ENCODE data around the gene GOLIM4.
A peak's percentile ranks its signal among the peaks of the same experiment; 100 is the strongest.
"Not testable (repeated sequence)": the region's sequence is repeated elsewhere in the genome, so short reads cannot be mapped to it uniquely, and the experiment has no call there.

GOLIM4 gene

DNA sequence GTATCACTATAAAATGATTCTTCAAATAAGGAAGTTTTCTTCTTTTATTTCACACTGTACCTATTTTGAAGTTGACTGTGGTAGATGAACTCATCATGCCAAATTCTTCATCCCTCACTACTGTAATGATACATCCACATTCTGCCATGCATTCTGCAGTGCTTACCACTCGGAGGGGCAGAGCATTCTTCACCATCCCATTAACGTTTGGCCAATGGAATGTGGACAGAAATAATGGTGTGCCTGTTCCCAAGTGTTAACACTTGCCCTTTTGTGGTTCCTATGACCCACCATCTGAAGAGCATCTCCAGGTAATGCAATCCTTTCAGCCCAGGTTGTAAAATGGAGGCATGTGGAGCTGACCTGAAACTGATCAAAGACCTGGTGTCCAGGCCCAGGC, 18.6 kb downstream of the GOLIM4 start:
- DNase-seq (ENCODE audit: low read depth): peak; percentile 62

- DNase-seq (ENCODE audit: low read depth): peak; percentile 35
These were observed 21.7 kb downstream of the GOLIM4 start for GRCh38 chr3:168073842-168074605.

GRCh38 chr3:168072323-168072650, 23.4 kb downstream of the GOLIM4 start:
- DNase-seq (ENCODE audit: low read depth): peak; percentile 62

GRCh38 chr3:168071591-168072322, 24.0 kb downstream of the GOLIM4 start:
- peak; percentile 95 for DNase-seq (ENCODE audit: low read depth)

- DNase-seq (ENCODE audit: low read depth): peak; percentile 26
These were observed 24.8 kb downstream of the GOLIM4 start for GRCh38 chr3:168070919-168071318.

GRCh38 chr3:168068346-168068745, 27.4 kb downstream of the GOLIM4 start:
- no peak for DNase-seq (ENCODE audit: low read depth)

DNA sequence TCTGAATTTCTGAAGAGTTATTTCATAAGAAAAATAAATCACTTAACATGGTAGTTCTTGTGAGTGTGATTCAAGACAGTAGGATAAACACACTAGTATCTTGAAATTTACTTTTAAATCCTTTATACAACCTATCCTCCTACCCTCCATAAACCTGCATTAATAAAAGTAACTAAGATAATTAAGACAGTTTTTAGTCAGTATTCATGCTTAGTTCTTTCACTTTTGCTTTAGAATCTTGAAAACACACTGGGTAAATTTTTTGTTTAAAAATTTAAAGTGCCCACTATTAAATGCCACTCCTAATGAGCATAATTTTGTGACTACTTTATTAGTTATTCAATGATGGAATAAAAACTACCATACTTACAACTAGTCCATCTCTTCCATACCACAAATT, 28.8 kb downstream of the GOLIM4 start:
- DNase-seq (ENCODE audit: low read depth): no peak

- DNase-seq (ENCODE audit: low read depth): no peak
These were observed 30.2 kb downstream of the GOLIM4 start for GRCh38 chr3:168065569-168065968.

DNA sequence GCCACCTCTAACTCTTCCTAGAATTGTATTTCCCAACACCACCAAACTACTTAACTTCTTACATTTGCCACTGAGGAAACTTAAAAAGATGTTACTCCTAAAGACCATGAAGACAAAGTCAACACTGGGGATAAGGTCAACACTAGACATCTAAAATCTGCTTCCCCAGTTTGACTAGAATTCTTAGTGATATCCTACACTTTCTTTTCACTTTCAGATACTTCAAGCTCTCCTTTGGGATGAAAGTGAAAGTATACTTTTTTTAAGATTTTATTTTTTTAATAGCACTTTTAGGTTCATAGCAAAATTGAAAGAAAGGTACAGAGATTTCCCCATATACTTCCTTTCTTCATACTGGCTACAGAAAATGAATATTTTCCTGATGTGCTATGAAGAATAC, 32.6 kb downstream of the GOLIM4 start:
- DNase-seq (ENCODE audit: low read depth): no peak

DNA sequence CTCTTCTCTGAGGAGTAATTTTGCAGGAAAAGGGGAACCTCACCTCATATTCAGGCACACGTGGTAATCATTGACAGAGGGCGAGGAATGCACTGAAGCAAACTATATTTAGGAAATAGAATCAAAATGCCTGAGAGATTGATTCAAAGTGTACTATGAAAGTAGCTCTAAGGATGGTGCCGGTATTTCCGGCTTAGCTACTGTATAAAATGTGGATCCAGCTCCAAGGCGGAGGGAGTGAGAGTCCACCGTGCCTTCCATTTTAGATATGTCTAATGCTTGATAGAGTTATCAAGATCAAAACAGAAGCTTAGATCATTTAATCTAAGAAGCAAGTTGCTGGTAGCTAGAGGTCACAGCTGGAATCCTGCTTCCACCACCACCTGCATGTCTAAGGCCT, 33.0 kb downstream of the GOLIM4 start:
- DNase-seq (ENCODE audit: low read depth): no peak

DNA sequence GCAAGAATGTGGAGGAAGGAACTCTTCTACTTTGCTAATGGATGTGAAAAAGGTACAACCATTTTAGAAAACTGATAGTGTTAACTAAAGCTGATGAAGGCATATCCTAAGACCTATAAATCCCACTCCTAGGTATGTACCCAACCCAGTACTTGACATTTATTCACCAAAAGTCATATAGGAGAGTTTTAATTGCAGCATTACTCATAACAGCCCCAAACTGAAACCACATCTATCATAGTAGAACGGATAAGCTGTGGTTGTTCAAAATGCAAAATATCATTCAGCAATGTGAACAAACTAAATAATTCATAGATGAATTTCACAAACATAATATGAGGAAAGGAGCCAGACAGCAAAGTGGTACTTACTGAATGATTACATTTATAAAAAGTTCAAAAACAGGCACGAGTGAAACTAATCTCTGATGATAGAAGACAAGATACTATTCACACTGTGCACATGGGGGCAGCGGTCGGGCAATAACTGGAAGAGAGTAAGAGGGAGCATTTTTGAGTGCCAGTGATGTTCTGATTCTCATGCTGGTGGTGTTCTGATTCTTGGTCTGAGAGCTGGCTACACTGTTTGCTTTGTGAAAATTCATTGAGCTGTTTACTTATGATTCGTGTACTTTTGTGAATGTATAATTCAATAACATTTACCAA, 34.3 kb downstream of the GOLIM4 start:
- DNase-seq (ENCODE audit: low read depth): peak; percentile 31

DNA sequence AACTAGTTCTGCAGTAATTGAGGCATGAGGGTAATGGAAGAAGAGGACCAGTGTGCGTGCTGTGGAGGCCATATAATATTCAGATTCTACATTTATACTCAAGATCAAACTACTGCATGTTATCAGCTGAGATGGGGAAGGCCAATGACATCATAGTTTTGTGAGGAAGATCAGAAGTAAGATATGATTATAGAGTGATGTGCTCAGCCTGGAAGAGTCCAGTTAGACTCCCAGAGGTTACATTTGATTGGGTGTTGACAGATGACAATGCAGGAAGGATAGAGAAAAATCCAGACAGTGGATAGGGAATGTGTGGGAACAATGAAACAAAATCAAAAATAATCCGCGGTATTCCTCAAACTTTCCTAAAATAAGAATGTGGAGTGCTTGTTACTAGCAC, 35.4 kb downstream of the GOLIM4 start:
- DNase-seq (ENCODE audit: low read depth): peak; percentile 20

DNA sequence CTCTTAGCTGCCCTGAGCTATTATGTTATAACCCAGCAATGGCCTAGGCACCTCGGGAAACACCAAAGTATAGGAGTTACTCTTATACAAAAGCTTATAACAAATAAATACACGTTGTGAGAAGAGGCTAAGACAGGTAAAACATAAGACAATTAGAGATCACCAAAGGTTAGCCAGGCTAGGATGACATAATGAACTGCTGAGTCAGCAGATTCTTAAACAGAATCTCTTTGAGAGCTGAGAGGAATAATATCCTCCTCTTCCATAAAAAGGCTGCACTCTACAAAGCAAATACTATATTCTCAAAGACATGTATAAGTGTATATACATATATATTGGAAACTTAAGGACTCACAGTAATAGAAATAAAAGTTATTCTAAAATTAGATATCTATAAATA, 37.2 kb downstream of the GOLIM4 start:
- no peak for DNase-seq (ENCODE audit: low read depth)

GRCh38 chr3:168056398-168057230, 39.1 kb downstream of the GOLIM4 start:
- not testable (repeated sequence) for DNase-seq (ENCODE audit: low read depth)

- no peak for DNase-seq (ENCODE audit: low read depth)
These were observed 41.3 kb downstream of the GOLIM4 start for GRCh38 chr3:168054447-168054846.

DNA sequence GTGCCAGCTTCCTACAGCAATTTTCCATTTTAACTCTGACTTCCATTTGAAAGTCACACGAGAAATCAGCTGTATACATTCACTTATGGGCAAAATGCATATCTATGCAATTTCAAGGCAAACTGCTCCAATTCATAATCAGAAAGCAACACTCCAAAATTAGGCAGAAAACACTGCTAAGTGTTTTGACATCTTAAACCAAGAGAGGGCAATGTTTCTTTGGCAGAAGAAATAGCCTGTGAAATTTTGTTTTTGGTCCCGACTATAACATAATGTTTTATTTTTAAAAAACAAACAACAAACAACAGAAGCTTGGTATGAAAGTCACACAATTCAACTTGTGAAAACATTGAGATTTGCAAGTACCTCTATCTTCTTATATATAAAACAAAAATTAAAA, 42.6 kb downstream of the GOLIM4 start:
- no peak for DNase-seq (ENCODE audit: low read depth)

DNA sequence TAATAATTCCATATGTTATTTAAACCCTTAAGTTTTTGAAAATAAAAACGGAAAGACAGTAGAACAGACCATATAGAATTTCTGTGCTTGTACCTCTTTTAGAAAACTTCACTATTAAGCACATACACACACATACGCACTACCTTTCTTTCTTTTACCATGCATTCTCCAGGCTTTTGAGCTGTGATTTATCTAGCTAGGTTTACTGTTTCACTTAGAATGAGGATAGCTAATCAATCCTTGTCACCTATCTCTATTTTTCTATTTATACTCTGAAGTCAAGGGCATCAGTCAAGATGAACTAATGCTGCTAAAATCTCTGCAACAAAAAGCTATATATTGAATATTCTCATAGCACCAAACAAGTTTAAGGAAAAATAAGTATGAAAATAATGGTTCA, 43.2 kb downstream of the GOLIM4 start:
- DNase-seq (ENCODE audit: low read depth): no peak

DNA sequence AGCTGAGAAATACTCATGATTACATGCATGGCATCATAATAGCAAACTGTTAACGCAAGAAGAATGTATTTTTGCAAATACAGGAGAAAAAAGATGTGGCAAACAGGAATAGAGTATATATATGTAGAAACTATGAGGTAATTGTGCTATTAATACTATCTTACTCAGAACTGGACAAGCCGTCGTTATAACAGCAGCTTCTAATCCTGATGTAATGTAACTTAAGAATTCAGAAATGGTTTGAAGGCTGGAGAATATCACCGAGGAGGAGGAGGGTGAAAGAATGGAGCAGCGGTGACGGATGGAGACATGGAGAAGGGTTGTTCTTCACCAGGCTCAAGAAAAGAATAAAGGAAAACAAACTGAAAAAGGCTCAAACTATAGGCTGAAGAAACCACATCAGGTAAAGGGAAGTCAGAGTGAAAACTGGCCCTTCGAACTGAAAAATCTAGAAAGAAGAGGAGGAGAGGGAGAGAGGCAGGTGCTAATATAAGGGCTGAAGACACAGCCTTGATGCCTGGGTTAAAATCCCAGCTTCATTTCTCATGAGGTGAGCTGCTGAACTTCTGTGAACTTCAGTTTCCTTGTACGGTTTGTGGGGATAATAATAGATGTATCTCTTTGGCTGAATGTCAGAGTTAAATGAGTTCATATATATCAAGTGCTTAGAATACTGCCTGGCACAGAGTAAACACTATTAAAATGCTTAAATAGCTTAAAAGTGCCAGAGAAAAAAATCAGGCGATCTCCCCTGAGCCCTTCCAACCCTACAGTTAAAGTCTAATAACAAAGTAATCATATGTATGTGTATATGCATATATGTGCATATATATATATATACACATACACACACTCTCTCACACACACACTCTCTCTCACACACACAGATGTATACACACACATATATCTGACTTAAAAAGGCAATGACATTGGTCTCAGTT, 43.9 kb downstream of the GOLIM4 start:
- peak; percentile 54 for DNase-seq (ENCODE audit: low read depth)

- DNase-seq (ENCODE audit: low read depth): no peak
These were observed 44.7 kb downstream of the GOLIM4 start for GRCh38 chr3:168051070-168051469.

DNA sequence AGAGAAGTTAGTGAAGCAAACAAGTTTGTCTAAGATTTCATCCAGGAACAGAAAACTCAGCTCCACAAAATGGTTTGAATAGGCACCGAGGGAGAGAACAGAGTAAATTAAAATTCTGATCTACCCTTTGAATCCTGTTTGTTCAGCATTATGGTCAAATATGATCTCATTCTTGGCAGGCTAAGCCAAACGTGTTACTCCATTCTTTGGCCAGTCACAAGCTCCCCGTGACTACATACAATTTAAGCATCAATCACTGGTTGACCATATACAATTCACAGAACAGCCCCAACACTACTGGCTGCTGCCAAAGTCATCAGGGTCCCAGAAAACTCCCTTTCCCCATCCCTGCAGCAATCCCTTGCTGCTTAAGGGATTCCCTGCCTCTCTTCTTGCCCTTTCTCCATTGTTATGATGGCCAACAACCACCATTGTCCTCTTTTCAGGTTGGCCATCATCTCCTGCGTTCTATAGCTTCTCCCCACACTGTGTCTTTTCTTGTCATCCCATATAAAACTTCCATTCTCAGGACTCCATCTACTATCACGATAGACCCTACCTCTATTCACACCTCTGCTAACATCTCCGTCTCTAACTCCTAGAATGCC, 46.3 kb downstream of the GOLIM4 start:
- DNase-seq (ENCODE audit: low read depth): peak; percentile 35

Measured in EH (cell line).